Uterus (tissue), 4 donors: Measurements from ENCODE around the gene ERFL. TPM values are rescaled to one million over a fixed set of nuclear protein-coding genes. Genes with fewer than 3 reads are reported as not detected.

Source experiments
- DNase-seq, 2 donors: peaks; one replicate each; pipeline ENCODE4 v3.0.0-alpha.2; 2019 to 2020
- H3K27ac ChIP-seq, 2 donors: fragments of 200-600 bp; sonication (generic); 1 replicate in 1 of 2; 2 replicates in 1 of 2; pipeline ENCODE4 v1.5.1; 2016 to 2018
- H3K27me3 ChIP-seq, 2 donors: fragments of 200-600 bp; sonication (generic); one replicate each; pipeline ENCODE4 v1.5.1; 2018 to 2019; ENCODE audit warnings: control low read depth in 1 of 2
- H3K36me3 ChIP-seq, 2 donors: fragments of 200-600 bp; sonication (generic); one replicate each; pipeline ENCODE4 v1.5.1; 2019; ENCODE audit warnings: control low read depth in 1 of 2
- H3K4me1 ChIP-seq, 2 donors: fragments of 200-600 bp; sonication (generic); one replicate each; pipeline ENCODE4 v1.5.1; 2018 to 2019; ENCODE audit warnings: control low read depth in 1 of 2
- H3K4me3 ChIP-seq, 2 donors: fragments of 200-600 bp; sonication (generic); 1 replicate in 1 of 2; 2 replicates in 1 of 2; pipeline ENCODE4 v1.5.1; 2018 to 2019; ENCODE audit warnings: mild to moderate bottlenecking in 1 of 2
- H3K9me3 ChIP-seq, 2 donors: fragments of 200-600 bp; sonication (generic); one replicate each; pipeline ENCODE4 v1.5.1; 2019; ENCODE audit warnings: control low read depth in 1 of 2
- CTCF ChIP-seq, 4 experiments: fragments of 200-600 bp in 2 of 4; fragments of 450-650 bp in 2 of 4; sonication (generic) in 2 of 4; IDR thresholded peaks; one replicate each; pipeline ENCODE4 v1.5.1; 2016 to 2019; ENCODE audit warnings: antibody characterized with exemption in 4 of 4, mild to moderate bottlenecking in 2 of 4, moderate library complexity in 1 of 4
- POLR2A ChIP-seq, 2 donors: fragments of 450-650 bp; IDR thresholded peaks; one replicate each; pipeline ENCODE4 v1.6.1; 2016; ENCODE audit warnings: antibody characterized with exemption in 2 of 2, mild to moderate bottlenecking in 1 of 2, moderate library complexity in 1 of 2
- intact Hi-C: fragments of 100-400 bp; cut with DNase I; formaldehyde crosslinking; loops from one replicate; pipeline ENCODE4 v1.15.1; 2023; ENCODE audit warnings: low total_unique reads
- total RNA-seq, 4 donors: library from RNA; depleted of rRNA in 3 of 4; stranded (reverse); fragments of >200 nt in 3 of 4; gene quantifications; one replicate each; pipeline versions ENCODE4 v1.1.0 to v1.2.4, GENCODE V29; 2014 to 2023
- donor health status: DM: yes; HTN: yes; CAD: no.

ERFL gene
- total RNA-seq, 4 donors from 2014 or later: 1.7 TPM; not detected in 3

GRCh38 chr19:41911889-41912731, 16.1 kb downstream of the ERFL start:
- H3K9me3 ChIP-seq: no peaks in the 10 kb centered on the region
- intact Hi-C loops: no loop called here
- H3K36me3 ChIP-seq: no peaks in the 10 kb centered on the region
- no peak overlapping the region for H3K27ac ChIP-seq
- no peak for DNase-seq
- peaks cover 13 to 33% of the 10 kb centered on the region in 2 donors for H3K27me3 ChIP-seq
- no peaks in the 10 kb centered on the region for H3K4me1 ChIP-seq
- no peak overlapping the region for H3K4me3 ChIP-seq
- TF ChIP-seq CTCF (IDR thresholded peaks at IDR 0.05): no peak
- no peak for TF ChIP-seq POLR2A (IDR thresholded peaks at IDR 0.05)

- H3K27me3 ChIP-seq: peaks cover 13 to 32% of the 10 kb centered on the region in 2 donors
- H3K4me1 ChIP-seq: no peaks in the 10 kb centered on the region
- no peaks in the 10 kb centered on the region for H3K36me3 ChIP-seq
- TF ChIP-seq CTCF (IDR thresholded peaks at IDR 0.05) (no peak), POLR2A (IDR thresholded peaks at IDR 0.05) (no peak)
- intact Hi-C loops: no loop called here
- no peak for DNase-seq
- H3K9me3 ChIP-seq: no peaks in the 10 kb centered on the region
- no peak overlapping the region for H3K27ac ChIP-seq
- no peak overlapping the region for H3K4me3 ChIP-seq
Observed at GRCh38 chr19:41910992-41911888, 17.0 kb downstream of the ERFL start.

GRCh38 chr19:41910240-41910991, 17.8 kb downstream of the ERFL start:
- H3K27ac ChIP-seq: no peak overlapping the region
- H3K27me3 ChIP-seq: peaks cover 13 to 24% of the 10 kb centered on the region in 2 donors
- no peaks in the 10 kb centered on the region for H3K4me1 ChIP-seq
- no peaks in the 10 kb centered on the region for H3K9me3 ChIP-seq
- TF ChIP-seq CTCF (IDR thresholded peaks at IDR 0.05) (no peak), POLR2A (IDR thresholded peaks at IDR 0.05) (no peak)
- intact Hi-C loops: no loop called here
- DNase-seq: no peak
- H3K4me3 ChIP-seq: no peak overlapping the region
- H3K36me3 ChIP-seq: no peaks in the 10 kb centered on the region

- Histone ChIP-seq H3K36me3 (no peaks in the 10 kb centered on the region), H3K27me3 (peaks cover 13 to 18% of the 10 kb centered on the region in 2 donors), H3K4me1 (no peaks in the 10 kb centered on the region), H3K27ac (no peak overlapping the region), H3K4me3 (no peak overlapping the region), H3K9me3 (no peaks in the 10 kb centered on the region)
- no peak for TF ChIP-seq POLR2A (IDR thresholded peaks at IDR 0.05)
- TF ChIP-seq CTCF (IDR thresholded peaks at IDR 0.05): no peak
- no peak for DNase-seq
- intact Hi-C loops: no loop called here
Observed at GRCh38 chr19:41909706-41910105, 18.5 kb downstream of the ERFL start.
